GM21515 (cell line): Measurements from ENCODE around the gene WDFY1.

Source experiments
- ATAC-seq: cut with Tn5 transposase; IDR thresholded peaks from one replicate; pipeline ENCODE4 v1.9.1; 2021; ENCODE audit not compliant: unreplicated experiment

The WDFY1 gene

DNA sequence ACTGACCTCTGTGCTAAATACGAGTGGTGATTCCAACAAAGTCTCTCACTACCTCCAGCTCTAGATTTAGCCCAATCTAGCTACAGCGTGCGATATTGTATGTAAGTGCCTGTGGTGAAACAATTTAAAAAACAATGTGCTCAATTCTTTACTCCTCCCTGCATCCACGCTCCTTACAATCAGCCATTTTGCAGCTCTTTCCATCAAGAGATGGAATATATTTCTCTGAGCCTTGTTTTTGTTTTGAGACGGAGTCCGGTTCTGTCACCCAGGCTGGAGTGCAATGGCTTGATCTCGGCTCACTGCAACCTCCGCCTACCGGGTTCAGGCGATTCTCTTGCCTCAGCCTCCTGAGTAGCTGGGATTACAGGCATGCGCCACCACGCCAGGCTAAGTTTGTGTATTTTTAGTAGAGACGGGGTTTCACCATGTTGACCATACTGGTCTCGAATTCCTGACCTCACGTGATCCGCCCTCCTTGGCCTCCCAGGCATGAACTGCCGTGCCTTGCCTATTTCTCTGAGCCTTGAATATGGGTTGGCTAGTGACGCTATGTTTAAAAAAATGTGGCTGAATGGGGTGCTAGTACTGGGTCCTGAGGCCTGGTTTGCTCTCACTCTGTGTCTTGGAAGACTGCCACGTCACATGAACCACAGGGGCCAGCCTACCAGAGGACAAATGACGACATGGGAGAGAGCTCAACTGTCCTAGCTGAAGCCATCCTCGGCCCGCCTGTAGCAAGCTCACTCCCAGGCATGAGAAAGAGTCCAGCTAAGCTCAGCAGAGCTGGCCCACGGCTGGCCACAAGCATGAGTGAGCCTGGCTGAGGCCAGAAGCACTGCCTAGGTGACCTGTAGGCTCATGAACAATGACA is 14.8 kb downstream of the WDFY1 start:
- no peak for ATAC-seq

DNA sequence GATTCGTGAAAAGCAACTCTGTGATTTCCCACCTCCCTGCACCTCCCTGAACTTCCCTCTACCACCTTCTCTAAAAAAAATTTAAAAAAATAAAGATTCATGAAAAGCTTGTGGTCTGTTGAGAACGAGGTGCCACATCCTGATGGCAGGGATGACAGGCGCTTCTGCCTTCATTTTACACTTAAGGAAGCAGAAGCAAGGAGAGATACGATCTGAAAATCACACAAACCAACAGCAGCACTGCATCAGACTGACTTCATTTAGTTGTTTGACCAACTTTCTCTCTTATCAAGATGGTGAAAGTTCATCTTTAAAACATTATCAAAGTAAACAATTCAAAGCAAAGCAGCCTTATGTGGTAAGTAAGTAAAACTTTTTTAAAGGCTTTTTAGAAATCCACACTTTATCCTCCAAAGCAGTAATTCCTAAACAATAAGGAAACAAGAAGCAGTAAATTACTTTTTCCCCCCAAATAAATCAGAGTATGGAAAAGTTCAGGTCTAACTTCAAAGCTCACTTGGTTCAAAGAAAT is 15.5 kb downstream of the WDFY1 start:
- no peak for ATAC-seq

DNA sequence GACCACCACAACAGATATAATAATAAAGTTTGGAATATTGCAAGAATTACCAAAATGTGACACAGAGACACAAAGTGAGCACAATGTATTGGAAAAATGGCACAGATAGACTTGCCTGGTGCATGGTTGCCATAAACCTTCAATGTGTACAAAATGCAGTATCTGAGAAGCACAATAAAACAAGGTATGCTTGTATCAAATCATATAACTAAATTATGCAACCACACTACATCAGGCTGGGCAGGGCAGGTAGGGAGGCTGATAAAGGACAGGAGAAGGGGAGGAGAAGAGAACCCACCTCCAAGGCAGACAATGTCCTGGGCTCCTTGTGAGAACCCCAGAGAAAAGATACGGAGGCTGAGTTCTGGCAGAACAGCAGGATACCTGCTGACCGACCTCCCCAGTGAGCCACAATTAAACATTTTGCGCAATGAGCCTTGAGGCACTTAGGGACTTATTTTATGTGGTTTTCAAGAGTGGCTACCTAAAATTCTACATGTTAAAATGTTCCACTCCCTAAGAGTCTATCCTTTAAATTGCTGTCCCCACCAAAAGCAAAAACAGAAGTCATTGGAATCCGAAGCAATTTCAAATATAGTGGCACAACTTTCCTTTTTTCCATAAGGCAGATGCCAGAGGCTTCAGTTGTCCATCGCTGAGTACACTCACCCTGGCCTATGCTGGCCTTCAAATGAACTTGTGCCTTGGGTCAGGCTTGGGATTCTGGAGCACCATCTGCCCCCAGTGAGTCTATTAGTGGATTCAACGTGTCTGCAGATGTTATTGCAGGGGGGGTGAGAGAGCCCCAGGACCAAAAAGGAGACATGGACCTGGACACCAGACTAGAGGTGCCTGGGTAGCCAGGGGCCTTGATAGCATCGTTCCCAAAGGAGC is 16.8 kb downstream of the WDFY1 start:
- ATAC-seq: no peak

DNA sequence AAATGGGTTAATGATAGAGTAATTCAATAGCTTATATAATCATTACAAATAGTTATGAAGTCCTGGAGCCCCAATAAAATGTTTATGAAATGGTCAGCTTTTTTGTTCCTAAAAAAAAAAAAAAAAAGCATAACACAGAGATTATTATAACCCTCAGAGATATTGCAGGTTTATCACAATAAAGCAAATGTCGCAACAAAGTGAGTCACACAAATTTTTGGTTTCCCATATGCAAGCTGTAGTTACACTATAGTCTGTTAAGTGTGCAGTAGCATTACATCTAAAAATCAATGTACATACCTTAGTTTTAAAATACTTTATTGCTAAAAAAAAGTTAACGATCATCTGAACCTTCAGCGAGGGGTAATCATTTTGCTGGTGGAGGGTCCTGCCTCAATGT is 20.0 kb downstream of the WDFY1 start:
- no peak for ATAC-seq

DNA sequence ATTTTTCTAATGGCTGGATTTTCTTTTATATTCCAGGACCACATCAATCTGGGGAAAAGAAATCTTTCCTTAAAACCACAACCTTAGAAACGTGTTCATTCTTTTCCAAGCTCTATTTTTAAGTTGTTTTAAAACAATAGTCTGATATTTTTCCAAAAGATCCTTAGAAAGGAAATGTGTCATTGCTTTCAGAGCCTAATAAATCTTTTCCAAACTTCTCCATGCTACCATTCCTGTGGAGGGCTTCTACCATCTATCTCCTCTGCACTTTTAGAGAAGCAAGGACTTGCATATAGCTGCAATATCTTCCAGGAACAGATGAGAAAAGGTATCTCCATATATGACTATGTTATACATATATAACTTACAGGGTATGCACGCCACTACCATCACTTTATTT is 21.2 kb downstream of the WDFY1 start:
- no peak for ATAC-seq

DNA sequence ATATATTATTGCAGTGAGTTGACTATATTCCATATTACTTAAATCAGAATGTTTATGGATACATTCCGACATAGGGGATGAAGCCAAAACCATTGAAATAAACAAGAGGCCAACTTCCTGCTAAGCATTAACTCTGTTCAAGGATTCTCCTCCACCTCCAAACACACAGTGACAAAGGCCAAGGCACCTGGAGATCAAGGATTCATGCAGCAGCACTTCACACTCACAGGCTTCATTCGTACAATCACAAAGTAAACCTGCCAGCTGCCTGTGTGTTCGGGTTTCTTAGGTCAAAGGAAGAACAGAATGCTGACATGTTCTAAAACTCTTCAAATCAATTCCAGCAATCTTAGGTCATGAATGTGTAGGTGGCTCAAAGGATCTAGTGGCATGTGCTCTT is 22.8 kb downstream of the WDFY1 start:
- ATAC-seq: no peak

DNA sequence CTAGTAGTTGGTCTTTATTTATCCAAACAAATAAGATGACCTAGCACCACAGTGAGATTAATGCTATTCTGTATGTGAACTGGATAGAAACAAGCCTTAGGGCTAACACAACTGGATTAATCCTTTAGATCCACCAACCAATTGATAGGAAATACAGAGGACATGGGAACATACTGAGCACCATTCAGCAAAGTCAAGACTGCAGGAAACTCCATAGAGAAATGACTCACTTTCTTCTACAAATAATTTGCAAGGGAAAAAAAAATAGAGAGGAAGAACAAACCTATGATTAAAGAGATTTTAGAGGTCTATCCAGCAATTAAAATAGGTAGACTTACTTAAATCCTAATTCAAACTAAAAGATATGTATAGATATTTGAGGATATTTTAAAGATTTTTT is 23.9 kb downstream of the WDFY1 start:
- no peak for ATAC-seq

DNA sequence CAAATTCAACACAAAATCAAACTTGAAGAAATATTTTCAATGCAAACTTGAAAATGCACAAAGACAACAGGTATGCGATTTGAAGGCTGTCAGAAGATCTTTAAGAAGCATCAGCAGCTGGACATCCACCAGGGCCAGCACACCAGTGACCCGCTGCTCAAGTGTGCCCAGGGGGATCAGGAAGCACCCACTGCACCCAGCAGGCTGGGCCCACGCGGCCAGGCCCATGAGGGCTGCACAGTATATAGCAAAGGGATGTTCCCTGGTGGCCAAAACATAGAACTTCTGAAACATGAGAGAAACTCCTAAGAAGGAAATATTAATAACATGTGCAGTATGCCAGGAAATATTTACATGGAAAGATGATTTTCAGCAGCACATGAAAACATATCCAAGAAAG is 25.0 kb downstream of the WDFY1 start:
- no peak for ATAC-seq

DNA sequence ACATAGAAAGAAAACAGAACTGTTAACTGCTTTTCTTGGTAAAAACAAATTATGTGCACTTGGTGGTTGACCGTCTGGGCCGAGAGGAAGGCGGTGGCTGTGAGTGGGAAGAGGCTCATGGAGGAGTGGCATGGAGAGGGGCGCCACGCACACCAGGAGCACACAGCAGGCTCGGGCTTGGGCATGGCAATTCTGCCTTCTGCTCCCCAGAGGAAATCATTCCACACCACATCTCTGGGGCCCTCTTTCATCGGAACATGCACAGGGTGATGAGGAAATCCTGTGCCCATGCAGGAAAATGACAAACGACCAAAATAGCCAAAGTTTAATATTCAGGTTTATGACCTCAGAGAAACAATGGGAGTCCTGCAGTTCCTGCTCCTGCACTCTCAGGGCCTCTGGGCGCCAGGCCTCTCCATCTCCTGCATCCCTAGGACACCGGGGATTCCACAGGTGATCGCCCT is 26.4 kb downstream of the WDFY1 start:
- no peak for ATAC-seq

DNA sequence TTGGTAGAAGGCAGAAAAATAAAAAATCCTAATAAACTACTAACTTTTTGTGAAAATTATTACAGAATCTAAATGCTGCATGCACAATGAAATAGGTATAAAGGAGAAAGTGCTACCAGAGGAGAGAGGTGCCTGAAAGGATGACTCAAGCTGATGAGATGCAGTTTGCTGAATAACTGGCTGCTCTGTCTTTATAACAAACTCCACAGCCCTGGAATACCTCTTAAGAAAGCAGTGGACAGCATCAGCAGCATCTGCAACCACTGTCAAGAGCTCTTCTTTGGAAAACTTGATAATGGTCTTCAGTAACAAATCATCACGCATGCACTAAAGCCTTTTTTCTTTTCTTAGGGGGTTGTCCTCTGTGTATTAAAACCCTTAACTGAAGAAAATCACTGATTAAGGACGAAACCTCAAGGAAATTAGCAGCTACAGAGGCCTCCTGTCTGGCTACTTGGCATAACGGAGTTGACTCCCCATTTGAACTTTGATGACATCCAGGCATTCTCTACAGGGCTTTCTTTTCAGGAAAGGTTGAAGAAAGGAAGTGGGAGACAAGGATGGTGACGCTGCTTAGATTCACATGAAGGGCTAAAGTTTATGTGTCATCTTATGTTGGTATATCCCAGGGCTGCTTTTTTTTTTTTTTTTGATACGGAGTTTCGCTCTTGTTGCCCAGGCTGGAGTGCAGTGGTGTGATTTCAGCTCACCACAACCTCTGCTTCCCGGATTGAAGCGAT is 28.8 kb downstream of the WDFY1 start:
- ATAC-seq: no peak

DNA sequence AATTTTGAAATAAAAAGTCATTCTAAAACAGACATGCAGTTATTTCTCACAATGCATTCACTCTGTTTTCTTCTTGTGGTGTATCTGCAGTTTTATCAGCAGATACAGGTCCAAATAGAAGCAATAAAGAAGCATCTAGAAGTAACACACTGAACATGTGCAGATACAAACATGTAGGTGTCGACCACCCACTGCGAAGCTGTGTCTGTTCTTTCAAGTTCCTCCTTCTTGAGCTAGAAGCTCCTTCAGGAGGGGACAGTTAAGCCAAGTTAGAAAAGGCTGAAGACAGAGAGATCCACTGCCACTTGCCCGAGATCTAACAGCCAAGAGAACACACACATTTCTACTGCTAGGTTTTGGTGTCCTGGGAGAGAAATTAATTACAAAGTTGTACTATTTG is 30.1 kb downstream of the WDFY1 start:
- no peak for ATAC-seq

DNA sequence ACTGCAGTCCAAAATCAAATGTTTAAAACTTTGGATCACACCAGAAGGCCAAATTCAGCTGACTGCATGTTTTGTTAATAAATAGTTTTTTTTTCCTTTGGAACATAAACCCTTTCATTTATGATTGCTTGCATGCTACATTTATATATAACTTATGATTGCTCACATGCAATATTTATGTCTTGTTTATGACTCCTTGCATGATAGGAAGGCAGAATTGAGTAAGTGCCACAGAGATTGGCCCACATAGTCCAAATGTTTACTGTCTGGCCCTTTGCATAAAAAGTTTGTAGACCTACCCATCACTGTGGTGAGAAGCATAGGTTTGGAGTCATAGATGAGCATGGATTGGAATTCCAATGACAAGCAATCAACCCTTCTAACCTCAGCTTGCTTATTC is 30.8 kb downstream of the WDFY1 start:
- ATAC-seq: no peak

DNA sequence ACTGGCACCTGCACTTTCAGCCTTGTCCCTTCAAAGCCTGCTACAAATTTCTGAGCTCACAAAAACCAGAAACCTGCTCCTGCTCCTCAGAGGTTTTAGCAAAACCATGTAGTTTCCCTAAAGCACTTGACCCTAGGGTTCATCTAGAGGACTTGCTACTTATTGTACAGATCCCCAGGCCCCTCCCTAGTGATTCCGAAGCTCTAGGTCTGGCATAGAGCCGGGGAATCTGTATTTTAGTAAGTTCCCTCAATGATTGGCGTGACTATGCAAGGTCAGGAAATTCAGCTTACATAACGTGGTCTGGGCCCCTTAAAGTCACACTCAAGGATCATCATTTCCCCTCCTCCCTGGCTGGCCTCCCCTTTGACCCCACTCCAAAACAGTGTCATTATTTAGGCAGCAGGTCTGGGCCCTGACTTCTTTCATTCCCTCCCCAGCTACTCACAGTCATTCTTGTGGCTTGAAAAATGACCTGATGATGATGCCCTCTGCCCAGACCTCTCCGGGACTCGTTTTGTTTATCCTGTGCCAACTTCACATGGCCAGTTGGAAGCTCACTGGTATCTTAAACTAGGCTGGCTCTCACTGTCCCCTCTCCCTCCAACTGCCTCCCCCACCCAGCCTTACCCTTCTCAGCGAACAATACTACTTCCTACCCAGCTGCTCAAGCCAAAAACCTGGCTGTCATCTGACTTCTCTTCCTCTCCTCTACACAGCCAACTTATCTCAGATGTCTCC is 36.0 kb downstream of the WDFY1 start:
- ATAC-seq: no peak

DNA sequence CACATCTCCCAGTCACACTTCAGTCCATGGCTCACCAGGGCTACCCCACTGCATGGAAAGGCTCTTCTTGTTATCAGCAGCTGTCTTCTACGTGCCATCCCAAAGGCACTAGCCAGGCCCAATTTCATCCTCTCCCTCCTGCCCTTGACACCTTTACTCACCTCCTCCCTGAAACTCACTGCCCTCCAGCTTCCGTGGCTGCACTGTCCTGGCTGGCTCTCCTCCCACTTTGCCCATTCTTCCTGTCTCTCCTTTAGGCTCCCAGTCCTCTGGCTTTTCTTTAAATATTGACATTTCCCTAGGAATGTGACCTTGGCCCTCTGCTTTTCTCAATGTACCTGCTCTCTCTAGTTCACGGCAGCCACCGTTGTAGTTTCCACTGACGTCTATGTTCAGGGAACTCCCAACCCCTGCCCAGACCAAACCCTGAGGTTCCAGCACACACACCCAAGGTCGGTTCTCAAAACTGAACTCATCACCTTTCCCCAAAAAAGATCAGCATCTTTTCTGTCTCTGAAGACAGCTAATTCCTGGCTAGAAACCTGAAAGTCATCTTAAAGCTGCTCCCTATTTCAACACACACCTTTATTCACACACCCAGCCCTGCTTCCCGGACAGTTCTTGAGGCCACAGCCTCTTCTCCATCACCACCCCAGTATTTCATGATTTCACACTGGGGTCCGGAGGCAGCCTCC is 36.7 kb downstream of the WDFY1 start:
- no peak for ATAC-seq

DNA sequence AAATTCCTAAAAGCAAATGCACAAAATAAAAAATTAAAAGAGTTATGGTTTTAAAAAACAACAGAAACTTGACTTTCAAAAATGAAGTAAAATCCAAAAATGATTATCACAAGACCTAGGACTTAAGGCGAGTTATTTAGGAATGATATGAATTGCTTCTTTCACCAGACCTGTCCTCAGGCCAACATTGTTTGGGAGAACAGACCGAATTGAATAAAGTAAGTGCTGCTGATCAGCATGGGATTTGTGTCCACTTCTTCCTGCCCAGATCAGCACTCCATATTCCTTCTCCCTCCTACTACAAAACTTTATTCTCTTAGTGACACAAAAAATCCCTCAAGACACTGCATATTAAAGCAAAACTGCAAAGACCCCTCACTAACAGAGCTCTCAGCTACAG is 39.1 kb downstream of the WDFY1 start:
- ATAC-seq: no peak

DNA sequence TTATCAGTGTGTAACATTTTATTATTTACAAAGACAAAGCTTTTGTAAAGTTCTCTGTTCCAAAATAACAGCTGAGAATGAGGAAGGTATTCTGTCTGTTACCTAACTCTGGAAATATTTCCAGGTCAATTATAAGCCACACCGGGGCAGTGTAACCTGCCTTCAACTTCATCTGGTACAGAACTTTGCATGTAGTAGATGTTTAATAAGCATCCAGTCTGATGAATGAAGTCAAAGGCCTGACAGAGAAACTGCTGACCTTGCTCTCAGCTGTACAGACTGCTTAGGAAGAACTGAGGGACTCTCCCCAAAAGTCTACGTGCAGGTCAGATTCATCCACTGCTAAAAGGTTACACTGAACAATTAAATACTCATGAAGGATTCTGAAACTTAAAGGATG is 43.3 kb downstream of the WDFY1 start:
- no peak for ATAC-seq

DNA sequence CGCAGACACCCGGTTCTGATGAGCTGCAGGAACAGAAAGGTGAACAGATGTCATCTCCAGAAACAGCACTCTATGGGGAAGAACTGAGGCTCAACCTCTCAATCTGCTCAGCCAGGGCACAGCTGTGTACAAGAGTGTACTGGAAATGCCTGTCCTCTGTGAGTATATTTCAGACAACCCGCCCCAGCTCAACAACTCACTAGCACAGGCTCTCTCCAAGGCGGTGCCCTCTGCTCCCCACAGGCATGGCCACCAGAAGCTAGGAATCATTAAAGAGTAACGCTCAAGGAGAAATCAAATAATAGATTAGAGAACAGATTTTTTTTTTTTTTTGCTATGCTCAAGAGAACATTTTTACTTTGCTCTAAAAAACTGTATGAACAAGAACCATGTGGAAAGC is 43.8 kb downstream of the WDFY1 start:
- ATAC-seq: no peak

DNA sequence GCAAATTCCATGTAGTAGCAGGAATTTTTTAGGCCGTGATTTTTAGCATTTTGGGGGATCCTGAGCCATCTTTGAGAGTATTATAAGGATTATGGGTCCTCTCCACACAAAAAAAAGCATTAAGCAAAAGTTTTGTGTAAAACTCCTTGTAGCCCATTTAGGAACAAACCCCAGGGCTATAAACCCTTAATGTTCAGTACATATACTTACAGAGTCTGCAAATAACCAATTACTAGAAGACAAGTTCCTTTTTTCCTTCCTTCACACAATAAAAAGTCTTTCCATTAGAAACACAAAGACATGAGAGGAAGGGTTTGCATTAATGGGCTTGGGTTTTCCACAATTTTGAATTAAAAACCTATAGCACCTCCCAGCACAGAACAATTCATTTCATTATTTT is 44.6 kb downstream of the WDFY1 start:
- no peak for ATAC-seq

DNA sequence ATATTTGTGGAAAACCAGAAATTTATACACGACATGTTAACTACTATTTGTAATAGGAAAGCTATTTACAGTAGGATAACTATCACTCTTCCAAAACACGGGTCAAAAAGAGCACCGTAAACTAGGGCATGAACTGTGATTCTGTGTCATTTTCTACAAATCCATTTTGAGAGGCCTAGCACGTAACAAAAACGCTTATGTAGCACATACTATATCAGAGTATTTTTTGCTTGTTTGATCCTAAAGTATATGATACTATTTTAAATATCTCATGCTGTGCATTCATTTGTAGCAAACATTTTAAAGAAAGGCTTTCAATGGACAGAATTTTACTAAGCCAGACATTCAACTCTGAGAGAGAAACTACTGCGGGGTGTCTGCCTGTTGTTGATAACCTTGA is 45.1 kb downstream of the WDFY1 start:
- ATAC-seq: no peak
